NCI-H1105 treated with DMSO at 0.1 percent for 48 hours (cell line): Measurements from ENCODE around the gene DNAH1.
A peak's percentile ranks its signal among the peaks of the same experiment; 100 is the strongest.

Experiments used
- DNase-seq: peaks from one replicate; lab custom pipeline; 2025; lab: John Stamatoyannopoulos, UW

DNAH1 gene

GRCh38 chr3:52311576-52312119 lies 4.5 kb upstream of the DNAH1 start:
- DNase-seq: peak; percentile 66

- DNase-seq: no peak
Observed at GRCh38 chr3:52313188-52313773, 2.8 kb upstream of the DNAH1 start.

GRCh38 chr3:52313774-52314188 lies 2.3 kb upstream of the DNAH1 start:
- no peak for DNase-seq

- no peak for DNase-seq
Observed at GRCh38 chr3:52314489-52314888, 1.6 kb upstream of the DNAH1 start.

- DNase-seq: no peak
Observed at GRCh38 chr3:52315006-52315405, 1.1 kb upstream of the DNAH1 start.

GRCh38 chr3:52317208-52318000 lies 1.3 kb downstream of the DNAH1 start:
- no peak for DNase-seq

GRCh38 chr3:52318186-52318816 lies 2.2 kb downstream of the DNAH1 start:
- no peak for DNase-seq

- DNase-seq: no peak
Observed at GRCh38 chr3:52319921-52320595, 3.9 kb downstream of the DNAH1 start.

- no peak for DNase-seq
Observed at GRCh38 chr3:52321481-52321880, 5.4 kb downstream of the DNAH1 start.

- no peak for DNase-seq
Observed at GRCh38 chr3:52322466-52322865, 6.3 kb downstream of the DNAH1 start.

GRCh38 chr3:52323526-52324295 lies 7.6 kb downstream of the DNAH1 start:
- DNase-seq: no peak

GRCh38 chr3:52324676-52325075 lies 8.6 kb downstream of the DNAH1 start:
- DNase-seq: no peak

- no peak for DNase-seq
Observed at GRCh38 chr3:52325686-52326085, 9.6 kb downstream of the DNAH1 start.

GRCh38 chr3:52326976-52327375 lies 10.9 kb downstream of the DNAH1 start:
- no peak for DNase-seq

GRCh38 chr3:52327486-52328290 lies 11.6 kb downstream of the DNAH1 start:
- no peak for DNase-seq

GRCh38 chr3:52328536-52329080 lies 12.5 kb downstream of the DNAH1 start:
- no peak for DNase-seq

GRCh38 chr3:52330194-52330805 lies 14.2 kb downstream of the DNAH1 start:
- DNase-seq: no peak

- DNase-seq: no peak
Observed at GRCh38 chr3:52331091-52331490, 15.0 kb downstream of the DNAH1 start.

- DNase-seq: no peak
Observed at GRCh38 chr3:52331906-52332305, 15.8 kb downstream of the DNAH1 start.
